Stimulated activated CD8-positive, alpha-beta memory T cell treated with anti-CD3 and anti-CD28 coated beads, Interleukin-15, amount 100 ng/mL, for 1 hour (primary cell): Measurements from ENCODE around the gene ST7.
"Not testable (repeated sequence)": the region's sequence is repeated elsewhere in the genome, so short reads cannot be mapped to it uniquely, and the experiment has no call there.

Experiments used
- DNase-seq: peaks from one replicate; pipeline ENCODE4 v3.0.0-alpha.2; 2020; ENCODE audit warnings: low read depth

Gene ST7

GRCh38 chr7:117229350-117229749 is 276.0 kb downstream of the ST7 start:
- no peak for DNase-seq

- DNase-seq, result no peak
Measured at GRCh38 chr7:117230276-117231046, 277.2 kb downstream of the ST7 start.

- no peak for DNase-seq
Measured at GRCh38 chr7:117231047-117231359, 277.7 kb downstream of the ST7 start.

GRCh38 chr7:117237646-117238045 is 284.3 kb downstream of the ST7 start:
- DNase-seq, result no peak

- DNase-seq, result no peak
Measured at GRCh38 chr7:117238472-117238871, 285.2 kb downstream of the ST7 start.

GRCh38 chr7:117238937-117239336 is 285.6 kb downstream of the ST7 start:
- DNase-seq, result no peak

GRCh38 chr7:117241088-117241487 is 287.8 kb downstream of the ST7 start:
- DNase-seq, result no peak

GRCh38 chr7:117243390-117243789 is 290.1 kb downstream of the ST7 start:
- no peak for DNase-seq

GRCh38 chr7:117245703-117246102 is 292.4 kb downstream of the ST7 start:
- not testable (repeated sequence) for DNase-seq

- no peak for DNase-seq
Measured at GRCh38 chr7:117247809-117248208, 294.5 kb downstream of the ST7 start.

GRCh38 chr7:117248829-117249228 is 295.5 kb downstream of the ST7 start:
- DNase-seq, result no peak

- no peak for DNase-seq
Measured at GRCh38 chr7:117249696-117250095, 296.4 kb downstream of the ST7 start.

- DNase-seq, result no peak
Measured at GRCh38 chr7:117250245-117250644, 296.9 kb downstream of the ST7 start.

- DNase-seq, result no peak
Measured at GRCh38 chr7:117250801-117251200, 297.5 kb downstream of the ST7 start.

GRCh38 chr7:117251687-117252086 is 298.4 kb downstream of the ST7 start:
- DNase-seq, result no peak

- DNase-seq, result no peak
Measured at GRCh38 chr7:117259615-117260014, 306.3 kb downstream of the ST7 start.

- DNase-seq, result no peak
Measured at GRCh38 chr7:117262546-117262945, 309.2 kb downstream of the ST7 start.

GRCh38 chr7:117264716-117265115 is 311.4 kb downstream of the ST7 start:
- no peak for DNase-seq

GRCh38 chr7:117269417-117269816 is 316.1 kb downstream of the ST7 start:
- no peak for DNase-seq

- DNase-seq, result no peak
Measured at GRCh38 chr7:117269886-117270285, 316.6 kb downstream of the ST7 start.

GRCh38 chr7:117270371-117270770 is 317.1 kb downstream of the ST7 start:
- no peak for DNase-seq

- DNase-seq, result no peak
Measured at GRCh38 chr7:117271566-117271965, 318.3 kb downstream of the ST7 start.

GRCh38 chr7:117272017-117272759 is 318.9 kb downstream of the ST7 start:
- no peak for DNase-seq

- DNase-seq, result no peak
Measured at GRCh38 chr7:117273325-117273724, 320.0 kb downstream of the ST7 start.
